Measurements from ENCODE around the gene SLC7A7. TPM values are rescaled to one million over a fixed set of nuclear protein-coding genes. Genes with fewer than 3 reads are reported as not detected.

Gene SLC7A7
- total and polyA plus RNA-seq, 2 of the 13 experiments (the other 11 are each of a cell fraction or from before 2014, with no cell fraction given): 0.13 to 0.63 TPM

GRCh38 chr14:22766457-22767322 is 48.5 kb downstream of the SLC7A7 start, which contains the start of gene OXA1L (continued):
- peak; percentile 57 for TF ChIP-seq AKNA (CRISPR knock-in tag; IDR thresholded peaks at IDR 0.05; ENCODE audit: borderline replicate concordance)
- TF ChIP-seq HIVEP1 (CRISPR knock-in tag; IDR thresholded peaks at IDR 0.05): peak; percentile 97
- no peak; the same call in 1 of the 2 replicates for TF ChIP-seq ZNF644 (CRISPR knock-in tag; IDR thresholded peaks at IDR 0.05; ENCODE audit: low read depth)
- peak; percentile 98 for TF ChIP-seq ZNF543 (CRISPR knock-in tag; IDR thresholded peaks at IDR 0.05)
- TF ChIP-seq NPAS2 (CRISPR knock-in tag; IDR thresholded peaks at IDR 0.05; ENCODE audit: borderline replicate concordance): no peak
- TF ChIP-seq PAXIP1 (CRISPR knock-in tag; conservative IDR thresholded peaks at IDR 0.05): peak; percentile 64
- no peak for TF ChIP-seq ZNF879 (CRISPR knock-in tag; IDR thresholded peaks at IDR 0.05)
- TF ChIP-seq PRMT3 (CRISPR knock-in tag; IDR thresholded peaks at IDR 0.05; ENCODE audit: borderline replicate concordance, low read depth): 0 out of 2 replicates have a peak, but pooled peaks have one; percentile 50
- TF ChIP-seq MIER2 (CRISPR knock-in tag; IDR thresholded peaks at IDR 0.05): peak; percentile 84; the same call in 1 of the 2 replicates
- peak; percentile 99; the same call in 1 of the 2 replicates for TF ChIP-seq PAX8 (CRISPR knock-in tag; IDR thresholded peaks at IDR 0.05; ENCODE audit: borderline replicate concordance)
- TF ChIP-seq ZNF800 (CRISPR knock-in tag; IDR thresholded peaks at IDR 0.05): peak; percentile 63; the same call in 1 of the 2 replicates
- TF ChIP-seq RCOR2 (CRISPR knock-in tag; IDR thresholded peaks at IDR 0.05): peak; percentile 78
- TF ChIP-seq PRDM4 (CRISPR knock-in tag; IDR thresholded peaks at IDR 0.05; ENCODE audit: borderline replicate concordance): peak; percentile 57
- TF ChIP-seq ZNF12 (CRISPR knock-in tag; IDR thresholded peaks at IDR 0.05): peak; percentile 83

Measured in HepG2 (cell line).